SKM-1 treated with dmso at 0.1 percent for 144 hours (cell line): ENCODE results near the gene NINJ1.

Source experiments
- DNase-seq: peaks from one replicate; lab custom pipeline; 2025; ENCODE audit not compliant: unreplicated experiment; lab: John Stamatoyannopoulos, UW

The NINJ1 gene

GRCh38 chr9:93134015-93134739 lies at the start of gene NINJ1:
NINJ1 (minus strand) TSS chr9:93134251; CDS start chr9:93134217, 34 bp downstream.
- no peak for DNase-seq

GRCh38 chr9:93183131-93183662 lies 49.1 kb upstream of the NINJ1 start:
- DNase-seq: no peak

- no peak for DNase-seq
Observed at GRCh38 chr9:93182572-93182971, 48.5 kb upstream of the NINJ1 start.

GRCh38 chr9:93181672-93182435 lies 47.8 kb upstream of the NINJ1 start:
- DNase-seq: no peak

- DNase-seq: no peak
Observed at GRCh38 chr9:93180938-93181337, 46.9 kb upstream of the NINJ1 start.

GRCh38 chr9:93178851-93179786 lies 45.1 kb upstream of the NINJ1 start:
- DNase-seq: no peak

- DNase-seq: no peak
Observed at GRCh38 chr9:93177676-93178075, 43.6 kb upstream of the NINJ1 start.

- no peak for DNase-seq
Observed at GRCh38 chr9:93174976-93175375, 40.9 kb upstream of the NINJ1 start.

GRCh38 chr9:93173365-93174051 lies 39.5 kb upstream of the NINJ1 start:
- no peak for DNase-seq

- no peak for DNase-seq
Observed at GRCh38 chr9:93172666-93173364, 38.8 kb upstream of the NINJ1 start.

GRCh38 chr9:93171261-93171990 lies 37.4 kb upstream of the NINJ1 start:
- DNase-seq: no peak

GRCh38 chr9:93170571-93170970 lies 36.5 kb upstream of the NINJ1 start:
- DNase-seq: no peak

GRCh38 chr9:93169444-93169843 lies 35.4 kb upstream of the NINJ1 start:
- no peak for DNase-seq

GRCh38 chr9:93168581-93168980 lies 34.5 kb upstream of the NINJ1 start:
- no peak for DNase-seq

- no peak for DNase-seq
Observed at GRCh38 chr9:93167838-93168237, 33.8 kb upstream of the NINJ1 start.

GRCh38 chr9:93167185-93167584 lies 33.1 kb upstream of the NINJ1 start:
- DNase-seq: no peak

- no peak for DNase-seq
Observed at GRCh38 chr9:93166699-93167098, 32.6 kb upstream of the NINJ1 start.

GRCh38 chr9:93164085-93164484 lies 30.0 kb upstream of the NINJ1 start:
- DNase-seq: no peak
